Spleen (tissue), 11 donors: ENCODE measurements around the gene FAT2. TPM values are rescaled to one million over a fixed set of nuclear protein-coding genes. Genes with fewer than 3 reads are reported as not detected.

ENCODE experiments used
- DNase-seq: peaks from one replicate; pipeline ENCODE4 v3.0.0-alpha.2; 2020
- H3K27ac ChIP-seq, 8 donors: fragments of 200-600 bp; sonication (generic) in 7 of 8; 1 replicate in 4 of 8; 2 replicates in 4 of 8; pipeline versions ENCODE4 v1.5.0 to v1.8.0; 2016 to 2021; ENCODE audit warnings: inconsistent platforms in 4 of 8, mild to moderate bottlenecking in 4 of 8, moderate library complexity in 1 of 8
- H3K27me3 ChIP-seq, 7 donors: fragments of 200-600 bp; sonication (generic) in 6 of 7; replicated peaks in 1 of 7; 1 replicate in 4 of 7; 2 replicates in 3 of 7; pipeline versions ENCODE4 v1.5.0 to v1.8.0; 2016 to 2021; ENCODE audit warnings: inconsistent platforms in 3 of 7, mild to moderate bottlenecking in 1 of 7
- H3K36me3 ChIP-seq, 6 donors: fragments of 200-600 bp; sonication (generic) in 5 of 6; 1 replicate in 4 of 6; 2 replicates in 2 of 6; pipeline versions ENCODE4 v1.5.0 to v1.8.0; 2016 to 2021; ENCODE audit warnings: inconsistent platforms in 2 of 6
- H3K4me1 ChIP-seq, 6 donors: fragments of 200-600 bp; sonication (generic) in 5 of 6; 1 replicate in 3 of 6; 2 replicates in 3 of 6; pipeline versions ENCODE4 v1.5.0 to v1.8.0; 2016 to 2021; ENCODE audit warnings: inconsistent platforms in 3 of 6
- H3K4me3 ChIP-seq, 8 donors: fragments of 200-600 bp; sonication (generic) in 7 of 8; 1 replicate in 4 of 8; 2 replicates in 4 of 8; pipeline versions ENCODE4 v1.5.0 to v1.8.0; 2016 to 2021; ENCODE audit warnings: inconsistent platforms in 4 of 8, mild to moderate bottlenecking in 4 of 8, moderate library complexity in 2 of 8
- H3K9me3 ChIP-seq, 8 donors: fragments of 200-600 bp; sonication (generic) in 7 of 8; 1 replicate in 4 of 8; 2 replicates in 4 of 8; pipeline versions ENCODE4 v1.5.0 to v1.8.0; 2016 to 2021; ENCODE audit warnings: inconsistent platforms in 4 of 8
- POLR2A ChIP-seq, 3 donors: fragments of 450-650 bp; IDR thresholded peaks; one replicate each; pipeline ENCODE4 v1.5.1; 2017; ENCODE audit warnings: antibody characterized with exemption in 3 of 3, mild to moderate bottlenecking in 1 of 3
- POLR2AphosphoS5 ChIP-seq, 3 donors: sonication (generic); formaldehyde crosslinking; IDR thresholded peaks; one replicate each; pipeline ENCODE4 v1.5.1; 2017; ENCODE audit warnings: antibody characterized with exemption in 3 of 3
- WGBS, 5 donors: extraction: QIAGEN DNeasy Blood & Tissue Kit in 3 of 5; methylation state at CpG; one replicate each; pipeline versions ENCODE4 v1.1.5 to v1.1.7; 2013 to 2018; 5-methylcytosine and 5-hydroxymethylcytosine counted together
- intact Hi-C: fragments of 100-400 bp; cut with DNase I; formaldehyde crosslinking; loops from one replicate; pipeline ENCODE4 v1.15.0; 2023; ENCODE audit warnings: low total_unique reads
- polyA plus RNA-seq, 3 donors: library from polyadenylated mRNA; stranded (reverse); fragments of 200-250 nt; gene quantifications; one replicate each; pipeline ENCODE4 v1.2.1, GENCODE V29; 2013
- total RNA-seq, 7 donors: library from RNA; depleted of rRNA in 3 of 7; stranded (reverse); fragments of >200 nt in 3 of 7; fragmentation: NEBNext Ultra II Directional in 4 of 7; extraction: Animal tissue kit (Norgen Biotek cat#: 25700) in 4 of 7; gene quantifications; one replicate each; pipeline versions ENCODE4 v1.1.0 to v1.2.1, GENCODE V29; 2016 to 2021
- TF ChIP-seq, protein P1 (sequence below), 11 experiments: fragments of 200-600 bp in 7 of 11; fragments of 450-650 bp in 4 of 11; sonication (generic) in 4 of 11; IDR thresholded peaks in 8 of 11; conservative IDR thresholded peaks in 3 of 11; 1 replicate in 7 of 11; 2 replicates in 4 of 11; pipeline versions ENCODE4 v1.4.0 to v1.8.0; 2016 to 2021; ENCODE audit warnings: antibody characterized with exemption in 11 of 11, inconsistent platforms in 4 of 11, mild to moderate bottlenecking in 1 of 11
- donor health status: healthy with polysubstance abuse.
- donor health status: DM: no; HTN: no; CAD: no; lungs with moderate emphysema.
- donor health status: DM: no; HTN: no; CAD: no.
- donor health status: Bipolar disorder and iron deficiency.
- donor health status: healthy.
- donor health status: DM: no; HTN: no; CAD: no.
- donor health status: DM: yes; HTN: yes; CAD: no.

FAT2 gene
- total and polyA plus RNA-seq, 10 donors = under 0.01 to 0.13 (median 0.05) TPM; not detected in 1

DNA sequence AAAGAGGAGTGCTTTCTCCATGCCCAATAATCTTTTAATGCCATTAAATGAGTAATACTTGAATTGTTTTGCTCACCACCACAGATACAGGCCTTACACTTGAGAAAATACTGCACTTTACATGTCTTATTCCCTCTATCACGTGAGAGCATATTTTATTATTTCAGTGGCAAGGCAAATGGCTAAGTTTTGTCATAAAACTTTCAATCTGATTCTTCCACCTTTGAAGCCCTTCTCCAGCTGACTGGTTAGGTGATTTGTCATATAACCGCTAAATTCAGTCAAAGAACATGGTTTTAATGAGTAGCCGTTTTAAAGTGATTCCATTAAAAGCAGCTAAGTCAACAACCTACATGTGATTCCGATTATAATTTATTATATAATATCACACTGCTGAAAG is 43.8 kb downstream of the FAT2 start:
- no peaks in the 10 kb centered on the region for H3K27me3 ChIP-seq
- no peak for TF ChIP-seq POLR2AphosphoS5 (IDR thresholded peaks at IDR 0.05)
- TF ChIP-seq, protein P1, sequence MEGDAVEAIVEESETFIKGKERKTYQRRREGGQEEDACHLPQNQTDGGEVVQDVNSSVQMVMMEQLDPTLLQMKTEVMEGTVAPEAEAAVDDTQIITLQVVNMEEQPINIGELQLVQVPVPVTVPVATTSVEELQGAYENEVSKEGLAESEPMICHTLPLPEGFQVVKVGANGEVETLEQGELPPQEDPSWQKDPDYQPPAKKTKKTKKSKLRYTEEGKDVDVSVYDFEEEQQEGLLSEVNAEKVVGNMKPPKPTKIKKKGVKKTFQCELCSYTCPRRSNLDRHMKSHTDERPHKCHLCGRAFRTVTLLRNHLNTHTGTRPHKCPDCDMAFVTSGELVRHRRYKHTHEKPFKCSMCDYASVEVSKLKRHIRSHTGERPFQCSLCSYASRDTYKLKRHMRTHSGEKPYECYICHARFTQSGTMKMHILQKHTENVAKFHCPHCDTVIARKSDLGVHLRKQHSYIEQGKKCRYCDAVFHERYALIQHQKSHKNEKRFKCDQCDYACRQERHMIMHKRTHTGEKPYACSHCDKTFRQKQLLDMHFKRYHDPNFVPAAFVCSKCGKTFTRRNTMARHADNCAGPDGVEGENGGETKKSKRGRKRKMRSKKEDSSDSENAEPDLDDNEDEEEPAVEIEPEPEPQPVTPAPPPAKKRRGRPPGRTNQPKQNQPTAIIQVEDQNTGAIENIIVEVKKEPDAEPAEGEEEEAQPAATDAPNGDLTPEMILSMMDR (IDR thresholded peaks at IDR 0.05 in 8 of 11, conservative IDR thresholded peaks at IDR 0.05 in 3 of 11) = no peak
- TF ChIP-seq POLR2A (IDR thresholded peaks at IDR 0.05) = no peak
- H3K4me1 ChIP-seq = no peaks in the 10 kb centered on the region
- 75 to 87% (median 80%) methylated on average over 4 of the region's 4 CpGs for WGBS, 5 donors
- H3K9me3 ChIP-seq = no peaks in the 10 kb centered on the region
- no peak overlapping the region for H3K27ac ChIP-seq
- DNase-seq = no peak
- no peak overlapping the region for H3K4me3 ChIP-seq
- intact Hi-C loops = no loop called here
- no peaks in the 10 kb centered on the region for H3K36me3 ChIP-seq

DNA sequence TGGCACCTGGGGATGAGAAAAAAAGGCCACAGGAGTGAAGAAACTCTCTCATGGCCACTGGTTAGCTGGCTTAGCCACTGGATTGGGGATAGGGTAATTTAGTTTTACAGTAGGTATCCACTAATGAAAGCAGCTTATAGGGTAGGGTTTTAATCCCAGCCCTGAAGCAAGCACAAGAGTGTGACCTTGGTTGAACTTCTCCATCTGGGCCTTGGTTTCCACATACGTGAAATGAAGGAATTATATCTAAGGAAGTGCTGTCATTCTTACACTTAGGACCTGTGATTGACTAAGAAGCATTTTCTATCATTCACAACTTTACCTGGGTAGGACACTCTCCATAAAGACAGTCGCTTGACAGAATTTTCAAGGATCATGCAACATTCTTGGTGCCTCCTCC is 49.6 kb downstream of the FAT2 start:
- no peaks in the 10 kb centered on the region for H3K4me1 ChIP-seq
- no peak overlapping the region for H3K4me3 ChIP-seq
- no peak for DNase-seq
- no peaks in the 10 kb centered on the region for H3K9me3 ChIP-seq
- no peaks in the 10 kb centered on the region for H3K27me3 ChIP-seq
- 57 to 88% (median 69%) methylated on average over 2 of the region's 2 CpGs for WGBS, 5 donors
- H3K36me3 ChIP-seq = no peaks in the 10 kb centered on the region
- H3K27ac ChIP-seq = no peak overlapping the region
- intact Hi-C loops = no loop called here
- no peak for TF ChIP-seq POLR2A (IDR thresholded peaks at IDR 0.05)
- TF ChIP-seq, protein P1 (IDR thresholded peaks at IDR 0.05 in 8 of 11, conservative IDR thresholded peaks at IDR 0.05 in 3 of 11) = no peak
- TF ChIP-seq POLR2AphosphoS5 (IDR thresholded peaks at IDR 0.05) = no peak

Other genes starting within 250 kb of the FAT2 start
- gene SLC36A2, start 243.8 kb downstream of the FAT2 start, total RNA-seq = not detected
- under 1 TPM in 1 of 3 donors, not detected in 2; 0.02 TPM for gene SLC36A2, start 243.8 kb downstream of the FAT2 start, polyA plus RNA-seq
- gene SLC36A1, start 143.7 kb downstream of the FAT2 start, total RNA-seq = 10 to 100 TPM; 13.4 to 29.6 (median 20.9) TPM
- 1 to 10 TPM; 1.7 to 3.6 (median 2.0) TPM for gene SLC36A1, start 143.7 kb downstream of the FAT2 start, polyA plus RNA-seq
- 100 to 1,000 TPM; 320 to 963 (median 552) TPM for gene SPARC, start 95.6 kb upstream of the FAT2 start, total RNA-seq
- gene SPARC, start 95.6 kb upstream of the FAT2 start, polyA plus RNA-seq = 100 to 1,000 TPM in 2 of 3 donors, 10 to 100 TPM in 1; 76.5 to 195 (median 135) TPM
- 100 to 1,000 TPM in 1 of 7 donors, 10 to 100 TPM in 6; 63.7 to 101 (median 92.9) TPM for gene ATOX1, start 167.3 kb upstream of the FAT2 start, total RNA-seq
- 100 to 1,000 TPM; 146 to 263 (median 211) TPM for gene ATOX1, start 167.3 kb upstream of the FAT2 start, polyA plus RNA-seq
- 100 to 1,000 TPM; 145 to 167 (median 159) TPM for gene G3BP1, start 180.6 kb upstream of the FAT2 start, total RNA-seq
- gene G3BP1, start 180.6 kb upstream of the FAT2 start, polyA plus RNA-seq = 10 to 100 TPM; 16.1 to 37.1 (median 31.1) TPM